H7 (cell line): ENCODE data around the gene CLPSL2. TPM values are rescaled to one million over a fixed set of nuclear protein-coding genes. Genes with fewer than 3 reads are reported as not detected.
A peak's percentile ranks its signal among the peaks of the same experiment; 100 is the strongest.

Experiments used
- DNase-seq: peaks from one replicate; pipeline ENCODE4 v3.0.0; 2012
- H3K27me3 ChIP-seq: 2 replicates; pipeline ENCODE4 v1.6.0; 2011; ENCODE audit warnings: mild to moderate bottlenecking, low read length; ENCODE audit not compliant: control insufficient read depth, insufficient read depth
- H3K36me3 ChIP-seq: replicated peaks from 2 replicates; pipeline ENCODE4 v1.5.1; 2011; ENCODE audit warnings: low read length; ENCODE audit not compliant: control insufficient read depth, insufficient read depth
- H3K4me3 ChIP-seq: 2 replicates; pipeline ENCODE4 v1.5.1; 2011; ENCODE audit warnings: low read depth, mild to moderate bottlenecking, control low read depth, low read length, moderate library complexity; ENCODE audit not compliant: insufficient read depth
- total RNA-seq: library from RNA; depleted of rRNA; stranded (reverse); fragments of >200 nt; shearing (Covaris generic); gene quantifications from 2 replicates; pipeline ENCODE4 v1.2.3, GENCODE V29; 2014

CLPSL2 gene
- total RNA-seq, 1 experiment from 2014 or later: 4.2 TPM

DNA sequence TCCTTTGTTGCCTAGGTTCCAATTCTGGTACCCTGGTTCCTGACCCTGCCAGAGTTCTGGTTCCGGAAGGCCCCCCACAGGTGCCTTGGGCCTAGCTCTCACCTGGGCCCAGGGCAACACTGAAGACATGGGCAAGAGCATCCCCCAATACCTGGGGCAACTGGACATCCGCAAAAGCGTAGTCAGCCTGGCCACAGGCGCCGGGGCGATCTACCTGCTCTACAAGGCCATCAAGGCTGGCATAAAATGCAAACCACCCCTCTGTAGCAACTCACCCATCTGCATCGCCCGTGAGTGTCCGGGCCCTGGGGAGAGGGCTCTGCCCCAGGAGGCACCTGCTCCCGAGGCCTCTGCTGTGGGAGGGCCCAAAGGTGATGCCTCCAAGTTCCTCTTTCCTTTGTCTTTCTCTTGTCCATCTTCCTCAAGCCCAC lies 39.4 kb upstream of the CLPSL2 start, which contains the start of gene ARMC12:
Gene ARMC12 (plus strand): TSS at position 51 of the 431 bp plus-strand sequence. CDS start 77 bp downstream, at position 128.
- H3K4me3 ChIP-seq: no peak within 1 kb of the TSS
- no peaks in the 10 kb centered on the region for H3K27me3 ChIP-seq
- DNase-seq: no peak
- H3K36me3 ChIP-seq: no peaks in the 10 kb centered on the region

- peak; percentile 52 for DNase-seq
Measured at GRCh38 chr6:35737413-35738211, 38.8 kb upstream of the CLPSL2 start.

DNA sequence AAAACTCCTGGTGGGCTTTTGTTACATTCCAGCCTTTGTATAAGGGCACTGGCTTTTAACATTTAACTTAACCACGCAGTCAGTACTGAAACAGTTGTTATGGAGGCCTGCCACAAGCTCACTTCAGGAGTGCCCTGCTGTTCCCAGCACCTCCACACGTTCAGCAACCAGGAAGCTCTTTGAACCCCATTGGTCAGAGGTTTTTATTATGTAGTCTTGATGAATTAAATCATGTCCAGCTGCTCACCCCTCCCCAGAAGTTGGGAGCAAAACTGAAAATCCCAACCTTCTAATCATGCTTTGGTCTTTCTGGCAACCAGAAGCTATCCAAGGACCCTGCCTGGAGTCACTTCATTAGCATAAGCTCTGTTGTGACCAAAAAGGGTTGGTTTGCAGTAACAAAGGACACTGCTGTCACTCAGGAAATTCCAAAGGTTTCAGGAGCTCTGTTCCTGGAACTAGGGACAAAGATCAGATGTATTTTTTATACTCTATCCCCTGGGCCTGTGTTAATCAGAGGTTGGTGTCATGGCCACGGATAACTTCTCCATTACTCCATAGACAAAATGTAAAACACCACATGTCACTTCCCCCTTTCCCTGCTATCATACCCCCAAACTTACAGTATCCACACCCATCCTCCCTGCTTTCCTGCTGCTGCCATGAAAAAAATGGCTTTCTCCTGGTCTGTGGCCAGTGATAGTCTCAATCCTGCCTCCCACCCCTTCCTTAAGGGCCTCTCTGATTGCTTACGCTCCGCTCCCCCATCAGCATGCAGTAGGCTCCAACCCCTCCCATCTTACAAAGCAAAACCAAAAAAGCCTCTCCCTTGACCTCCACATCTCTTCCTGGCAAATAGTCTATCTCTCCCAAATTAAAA lies 36.5 kb upstream of the CLPSL2 start:
- peak; percentile 62 for DNase-seq

More at GRCh38 chr6:35737413-35738211, 38.8 kb upstream of the CLPSL2 start:
- no peaks in the 10 kb centered on the region for H3K27me3 ChIP-seq
- no peaks in the 10 kb centered on the region for H3K36me3 ChIP-seq
- no peak overlapping the region for H3K4me3 ChIP-seq

GRCh38 chr6:35742842-35743241 lies 33.6 kb upstream of the CLPSL2 start:
- DNase-seq: peak; percentile 36
- Histone ChIP-seq H3K27me3 (no peaks in the 10 kb centered on the region), H3K36me3 (no peaks in the 10 kb centered on the region), H3K4me3 (no peak overlapping the region)

More for the DNA sequence above, 36.5 kb upstream of the CLPSL2 start:
- H3K36me3 ChIP-seq: no peaks in the 10 kb centered on the region
- no peak overlapping the region for H3K4me3 ChIP-seq
- H3K27me3 ChIP-seq: no peaks in the 10 kb centered on the region

DNA sequence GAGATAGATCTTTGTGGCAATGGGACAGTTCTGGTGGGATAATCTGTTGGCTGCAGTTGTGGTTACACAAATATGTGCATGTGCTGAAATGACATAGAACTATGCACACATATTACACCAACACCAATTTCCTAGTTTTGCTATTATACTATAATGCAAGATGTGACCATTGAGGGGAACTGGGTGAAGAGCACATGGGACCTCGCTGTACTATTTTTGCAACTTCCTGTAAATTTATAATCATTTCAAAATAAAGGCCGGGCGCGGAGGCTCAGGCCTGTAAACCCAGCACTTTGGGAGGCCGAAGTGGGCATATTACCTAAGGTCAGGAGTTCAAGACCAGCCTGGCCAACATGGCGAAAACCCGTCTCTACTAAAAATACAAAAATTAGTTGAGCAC lies 30.9 kb upstream of the CLPSL2 start:
- no peak for DNase-seq
- Histone ChIP-seq H3K4me3 (no peak overlapping the region), H3K27me3 (no peaks in the 10 kb centered on the region), H3K36me3 (no peaks in the 10 kb centered on the region)

DNA sequence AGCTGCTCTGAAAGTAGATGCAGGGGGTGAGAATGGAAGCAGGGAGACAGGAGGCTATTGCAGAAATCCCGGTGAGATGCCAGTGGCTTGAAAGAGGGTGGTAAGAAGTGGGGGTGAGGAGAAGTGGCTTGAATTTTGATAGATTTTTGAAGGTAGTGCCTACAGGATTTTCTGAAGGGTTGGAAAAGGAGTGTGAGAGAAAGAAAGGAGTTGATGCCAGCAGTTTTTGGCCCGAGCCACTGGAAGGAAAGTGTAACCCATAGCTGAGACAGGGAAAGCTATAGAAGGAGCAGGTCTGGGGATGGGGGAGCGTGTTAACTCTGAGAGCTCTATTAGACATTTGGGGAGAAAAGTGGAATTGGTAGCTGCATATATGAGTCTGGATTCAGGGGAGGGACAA lies 29.9 kb upstream of the CLPSL2 start:
- no peak overlapping the region for H3K4me3 ChIP-seq
- no peaks in the 10 kb centered on the region for H3K36me3 ChIP-seq
- no peak for DNase-seq
- no peaks in the 10 kb centered on the region for H3K27me3 ChIP-seq

- DNase-seq: no peak
- no peaks in the 10 kb centered on the region for H3K36me3 ChIP-seq
- no peak overlapping the region for H3K4me3 ChIP-seq
- H3K27me3 ChIP-seq: no peaks in the 10 kb centered on the region
Measured at GRCh38 chr6:35747877-35748276, 28.5 kb upstream of the CLPSL2 start.

DNA sequence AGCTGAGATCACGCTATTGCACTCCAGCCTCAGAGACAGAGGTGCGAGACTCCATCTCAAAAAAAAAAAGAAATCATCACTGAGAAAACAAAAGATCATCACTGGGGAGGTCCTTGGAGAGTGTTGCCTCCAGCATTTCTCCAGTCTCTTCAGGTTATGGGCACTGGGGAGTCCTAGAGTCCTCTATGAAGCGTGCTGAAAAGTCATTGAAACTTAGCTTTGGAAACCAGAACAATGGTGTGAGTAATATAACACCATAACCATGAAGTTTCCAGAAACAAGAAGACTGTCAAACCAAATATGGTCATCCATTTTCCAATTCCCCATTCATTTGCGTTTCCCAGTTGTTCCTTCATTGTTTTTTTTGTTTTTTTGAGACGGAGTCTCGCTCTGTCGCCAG lies 25.8 kb upstream of the CLPSL2 start:
- H3K4me3 ChIP-seq: no peak overlapping the region
- no peaks in the 10 kb centered on the region for H3K27me3 ChIP-seq
- no peaks in the 10 kb centered on the region for H3K36me3 ChIP-seq
- no peak for DNase-seq

- H3K36me3 ChIP-seq: no peaks in the 10 kb centered on the region
- DNase-seq: peak; percentile 6
- H3K27me3 ChIP-seq: no peaks in the 10 kb centered on the region
- H3K4me3 ChIP-seq: no peak overlapping the region
Measured at GRCh38 chr6:35751594-35751993, 24.8 kb upstream of the CLPSL2 start.

DNA sequence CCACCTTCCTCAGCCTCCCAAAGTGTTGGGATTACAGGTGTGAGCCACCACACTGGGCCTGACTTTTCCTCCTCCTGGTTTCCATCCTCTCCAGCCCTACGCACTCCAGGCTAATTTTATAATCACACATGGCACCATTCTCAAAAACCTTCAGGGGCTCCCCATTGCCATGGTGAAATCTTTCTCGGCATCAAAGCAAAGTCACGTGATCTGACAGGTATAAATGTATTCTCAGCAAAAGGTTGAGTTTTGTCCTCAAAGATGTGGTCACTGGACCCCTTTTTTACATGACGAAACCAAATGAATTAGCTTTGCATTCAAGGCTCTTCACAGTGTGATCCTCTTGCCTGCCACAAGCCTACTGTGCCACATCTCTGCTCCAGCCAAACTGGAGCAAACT lies 24.1 kb upstream of the CLPSL2 start:
- no peak for DNase-seq

GRCh38 chr6:35754452-35755277 lies 21.7 kb upstream of the CLPSL2 start:
- Histone ChIP-seq H3K36me3 (no peaks in the 10 kb centered on the region), H3K4me3 (no peak overlapping the region), H3K27me3 (no peaks in the 10 kb centered on the region)
- DNase-seq: peak; percentile 13

More for the DNA sequence above, 24.1 kb upstream of the CLPSL2 start:
- no peaks in the 10 kb centered on the region for H3K36me3 ChIP-seq
- H3K4me3 ChIP-seq: no peak overlapping the region
- no peaks in the 10 kb centered on the region for H3K27me3 ChIP-seq

DNA sequence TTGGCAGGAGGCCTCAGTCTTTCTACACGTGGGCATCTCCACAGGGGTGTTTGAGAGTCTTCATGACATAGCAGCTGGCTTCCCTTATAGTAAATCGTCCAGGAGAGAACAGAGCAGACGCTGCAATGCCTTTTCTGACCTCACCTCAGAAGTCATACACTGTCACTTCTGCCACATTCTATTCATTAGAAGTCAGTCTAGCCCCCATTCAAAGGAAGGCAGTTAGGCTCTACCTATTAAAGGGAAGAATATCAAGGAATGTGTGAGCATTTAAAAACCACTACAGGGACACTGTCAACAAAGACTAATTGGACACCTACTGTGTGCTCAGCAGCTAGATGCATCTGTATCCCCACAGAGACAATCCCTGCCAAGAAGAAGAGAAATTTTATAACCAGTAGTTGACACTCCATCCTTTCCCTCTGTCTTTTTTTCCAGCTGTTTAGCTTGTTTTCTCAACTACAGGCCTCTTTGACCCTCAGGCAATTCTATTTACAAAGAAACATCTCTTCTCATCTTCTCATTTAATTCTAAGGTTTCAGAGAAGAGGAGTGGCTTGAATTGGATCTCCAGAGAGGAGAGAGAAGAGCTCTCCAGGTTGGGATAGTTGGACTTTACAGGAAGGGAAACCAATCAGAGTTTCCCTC lies 21.0 kb upstream of the CLPSL2 start:
- Histone ChIP-seq H3K27me3 (no peaks in the 10 kb centered on the region), H3K4me3 (no peak overlapping the region), H3K36me3 (no peaks in the 10 kb centered on the region)
- DNase-seq: peak; percentile 11

GRCh38 chr6:35757456-35758123 lies 18.8 kb upstream of the CLPSL2 start:
- Histone ChIP-seq H3K36me3 (no peaks in the 10 kb centered on the region), H3K27me3 (no peaks in the 10 kb centered on the region), H3K4me3 (no peak overlapping the region)
- DNase-seq: peak; percentile 60
